ENCODE data around the gene GRWD1. TPM values are rescaled to one million over a fixed set of nuclear protein-coding genes. Genes with fewer than 3 reads are reported as not detected.
A peak's percentile ranks its signal among the peaks of the same experiment; 100 is the strongest.

GRWD1 gene
- total RNA-seq, 4 donors from 2014 or later: 9.4 to 49.7 (median 13.6) TPM

GRCh38 chr19:48413879-48414587 lies 31.8 kb upstream of the GRWD1 start:
- WGBS, 2 donors (ENCODE audit: low coverage in 1 of 2): 51% methylated on average over 13 of the region's 24 CpGs; no CpG with 5 or more reads in 1 of the 2 donors
- no peak for TF ChIP-seq EP300 (IDR thresholded peaks at IDR 0.05; ENCODE audit: low read depth)
- TF ChIP-seq POLR2A (IDR thresholded peaks at IDR 0.05): no peak
- no peak for TF ChIP-seq POLR2AphosphoS5 (IDR thresholded peaks at IDR 0.05)
- TF ChIP-seq, protein P1, sequence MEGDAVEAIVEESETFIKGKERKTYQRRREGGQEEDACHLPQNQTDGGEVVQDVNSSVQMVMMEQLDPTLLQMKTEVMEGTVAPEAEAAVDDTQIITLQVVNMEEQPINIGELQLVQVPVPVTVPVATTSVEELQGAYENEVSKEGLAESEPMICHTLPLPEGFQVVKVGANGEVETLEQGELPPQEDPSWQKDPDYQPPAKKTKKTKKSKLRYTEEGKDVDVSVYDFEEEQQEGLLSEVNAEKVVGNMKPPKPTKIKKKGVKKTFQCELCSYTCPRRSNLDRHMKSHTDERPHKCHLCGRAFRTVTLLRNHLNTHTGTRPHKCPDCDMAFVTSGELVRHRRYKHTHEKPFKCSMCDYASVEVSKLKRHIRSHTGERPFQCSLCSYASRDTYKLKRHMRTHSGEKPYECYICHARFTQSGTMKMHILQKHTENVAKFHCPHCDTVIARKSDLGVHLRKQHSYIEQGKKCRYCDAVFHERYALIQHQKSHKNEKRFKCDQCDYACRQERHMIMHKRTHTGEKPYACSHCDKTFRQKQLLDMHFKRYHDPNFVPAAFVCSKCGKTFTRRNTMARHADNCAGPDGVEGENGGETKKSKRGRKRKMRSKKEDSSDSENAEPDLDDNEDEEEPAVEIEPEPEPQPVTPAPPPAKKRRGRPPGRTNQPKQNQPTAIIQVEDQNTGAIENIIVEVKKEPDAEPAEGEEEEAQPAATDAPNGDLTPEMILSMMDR (IDR thresholded peaks at IDR 0.05): no peak
- Histone ChIP-seq H3K27ac (no peak overlapping the region), H3K9me3 (no peaks in the 10 kb centered on the region), H3K4me1 (peaks cover 0 to 14% (median 5%) of the 10 kb centered on the region in 4 donors), H3K36me3 (no peaks in the 10 kb centered on the region), H3K4me3 (no peak overlapping the region), H3K27me3 (peaks cover 30% of the 10 kb centered on the region)
- intact Hi-C loops (cut with DNase I; ENCODE audit: low total_unique reads): no loop called here
- DNase-seq: no peak
- in situ Hi-C loops (cut with MboI; ENCODE audit: low pct_ligation_motif_present in 1 of 4, low pct_unique_long_range_greater_than_20kb in 1 of 4, low sequenced_read_pairs in 3 of 4): no loop called here

DNA sequence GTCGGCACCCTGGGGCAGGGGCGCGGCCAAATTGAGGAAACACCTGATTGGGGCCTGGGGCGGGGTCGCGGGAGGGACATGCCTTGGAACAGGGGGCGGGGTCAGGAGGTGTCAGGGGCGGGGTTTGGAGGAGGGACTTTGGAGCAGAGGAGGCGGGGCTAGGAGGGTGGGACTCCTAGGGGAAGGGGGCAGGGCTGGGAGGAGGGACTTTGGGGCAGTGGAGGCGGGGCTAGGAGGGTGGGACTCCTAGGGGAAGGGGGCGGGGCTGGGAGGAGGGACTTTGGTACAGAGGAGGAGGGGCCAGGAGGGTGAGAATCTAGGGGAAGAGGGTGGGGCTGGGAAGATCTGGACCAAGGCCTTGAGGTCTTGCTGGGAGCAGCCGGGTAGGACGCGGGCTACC lies 30.4 kb upstream of the GRWD1 start:
- H3K4me1 ChIP-seq: peaks cover 0 to 14% (median 5%) of the 10 kb centered on the region in 4 donors
- H3K9me3 ChIP-seq: no peaks in the 10 kb centered on the region
- peaks cover 30% of the 10 kb centered on the region for H3K27me3 ChIP-seq
- WGBS, 2 donors (ENCODE audit: low coverage in 1 of 2): 12% methylated on average over 13 of the region's 14 CpGs; no CpG with 5 or more reads in 1 of the 2 donors
- no peak overlapping the region for H3K27ac ChIP-seq
- TF ChIP-seq, protein P1 (IDR thresholded peaks at IDR 0.05): no peak
- TF ChIP-seq POLR2A (IDR thresholded peaks at IDR 0.05): no peak
- no peak for TF ChIP-seq EP300 (IDR thresholded peaks at IDR 0.05; ENCODE audit: low read depth)
- TF ChIP-seq POLR2AphosphoS5 (IDR thresholded peaks at IDR 0.05): no peak
- no peaks in the 10 kb centered on the region for H3K36me3 ChIP-seq
- peak; percentile 92 for DNase-seq
- in situ Hi-C loops (cut with MboI; ENCODE audit: low pct_ligation_motif_present in 1 of 4, low pct_unique_long_range_greater_than_20kb in 1 of 4, low sequenced_read_pairs in 3 of 4): no loop called here
- intact Hi-C loops (cut with DNase I; ENCODE audit: low total_unique reads): no loop called here
- H3K4me3 ChIP-seq: peak overlapping the region in 2 of 4 donors; percentile 15 to 25

- in situ Hi-C loops (cut with MboI; ENCODE audit: low pct_ligation_motif_present in 1 of 4, low pct_unique_long_range_greater_than_20kb in 1 of 4, low sequenced_read_pairs in 3 of 4): no loop called here
- Histone ChIP-seq H3K4me3 (no peak overlapping the region), H3K36me3 (no peaks in the 10 kb centered on the region), H3K27ac (no peak overlapping the region), H3K9me3 (no peaks in the 10 kb centered on the region), H3K4me1 (peaks cover 0 to 14% (median 5%) of the 10 kb centered on the region in 4 donors), H3K27me3 (peaks cover 30% of the 10 kb centered on the region)
- DNase-seq: no peak
- intact Hi-C loops (cut with DNase I; ENCODE audit: low total_unique reads): no loop called here
- TF ChIP-seq EP300 (IDR thresholded peaks at IDR 0.05; ENCODE audit: low read depth): no peak
- TF ChIP-seq POLR2A (IDR thresholded peaks at IDR 0.05): no peak
- no peak for TF ChIP-seq POLR2AphosphoS5 (IDR thresholded peaks at IDR 0.05)
- TF ChIP-seq, protein P1 (IDR thresholded peaks at IDR 0.05): no peak
- 48% methylated on average over 30 of the region's 30 CpGs; no CpG with 5 or more reads in 1 of the 2 donors for WGBS, 2 donors (ENCODE audit: low coverage in 1 of 2)
These were observed 30.0 kb upstream of the GRWD1 start for GRCh38 chr19:48415806-48416221.

DNA sequence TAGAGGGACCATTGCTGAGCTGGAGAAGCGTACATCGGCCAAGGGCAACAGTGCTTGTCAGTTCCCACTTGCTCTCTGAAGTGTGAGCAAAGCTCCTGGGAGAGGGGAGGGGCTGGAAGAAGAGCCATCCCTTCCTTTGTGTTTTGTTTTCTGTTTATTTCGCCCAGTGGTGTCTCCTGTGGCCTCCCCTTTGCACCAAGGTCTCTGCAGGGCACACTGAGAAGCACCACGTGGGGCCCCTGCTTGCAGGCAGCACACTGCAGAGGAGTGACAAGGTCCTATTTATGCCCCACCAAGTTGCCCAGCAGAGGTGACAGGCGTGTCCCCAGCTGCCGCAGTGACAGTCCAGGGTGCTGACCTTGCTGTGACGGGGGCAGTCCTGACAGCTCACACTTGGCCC lies 28.4 kb upstream of the GRWD1 start:
- no peaks in the 10 kb centered on the region for H3K9me3 ChIP-seq
- no peak for DNase-seq
- H3K4me1 ChIP-seq: peaks cover 0 to 14% (median 5%) of the 10 kb centered on the region in 4 donors
- no peak for TF ChIP-seq POLR2A (IDR thresholded peaks at IDR 0.05)
- TF ChIP-seq, protein P1 (IDR thresholded peaks at IDR 0.05): no peak
- TF ChIP-seq EP300 (IDR thresholded peaks at IDR 0.05; ENCODE audit: low read depth): no peak
- no peak for TF ChIP-seq POLR2AphosphoS5 (IDR thresholded peaks at IDR 0.05)
- WGBS, 2 donors (ENCODE audit: low coverage in 1 of 2): 76% methylated on average over 7 of the region's 7 CpGs; no CpG with 5 or more reads in 1 of the 2 donors
- H3K36me3 ChIP-seq: no peaks in the 10 kb centered on the region
- in situ Hi-C loops (cut with MboI; ENCODE audit: low pct_ligation_motif_present in 1 of 4, low pct_unique_long_range_greater_than_20kb in 1 of 4, low sequenced_read_pairs in 3 of 4): no loop called here
- intact Hi-C loops (cut with DNase I; ENCODE audit: low total_unique reads): no loop called here
- no peak overlapping the region for H3K27ac ChIP-seq
- H3K4me3 ChIP-seq: no peak overlapping the region
- peaks cover 30% of the 10 kb centered on the region for H3K27me3 ChIP-seq
